ENCODE results near the gene ZBTB22.
"Not testable (repeated sequence)": the region's sequence is repeated elsewhere in the genome, so short reads cannot be mapped to it uniquely, and the experiment has no call there.

ZBTB22 gene

GRCh38 chr6:33317669-33318425 lies at the start of gene ZBTB22:
Gene ZBTB22, minus strand, starts transcription at chr6:33317744. Its CDS starts 828 bp downstream, at chr6:33316916.
- peak; percentile 98 to 99 for DNase-seq

GRCh38 chr6:33367009-33367714 lies 49.6 kb upstream of the ZBTB22 start:
- DNase-seq: no peak

GRCh38 chr6:33365206-33365971 lies 47.8 kb upstream of the ZBTB22 start:
- DNase-seq: not testable (repeated sequence)

GRCh38 chr6:33364475-33365205 lies 47.1 kb upstream of the ZBTB22 start:
- peak in 1 of 2 donors; percentile 22 for DNase-seq

- not testable (repeated sequence) for DNase-seq
These were observed 45.9 kb upstream of the ZBTB22 start for GRCh38 chr6:33363486-33363885.

- no peak for DNase-seq
These were observed 41.8 kb upstream of the ZBTB22 start for GRCh38 chr6:33359331-33359730.

- DNase-seq: not testable (repeated sequence)
These were observed 39.8 kb upstream of the ZBTB22 start for GRCh38 chr6:33357160-33357871.

- no peak for DNase-seq
These were observed 38.8 kb upstream of the ZBTB22 start for GRCh38 chr6:33356295-33356694.

- DNase-seq: not testable (repeated sequence)
These were observed 38.3 kb upstream of the ZBTB22 start for GRCh38 chr6:33355860-33356259.

GRCh38 chr6:33347816-33348215 lies 30.3 kb upstream of the ZBTB22 start:
- DNase-seq: no peak

GRCh38 chr6:33346972-33347371 lies 29.4 kb upstream of the ZBTB22 start:
- DNase-seq: not testable (repeated sequence)

- DNase-seq: peak; percentile 54 to 77
These were observed 27.5 kb upstream of the ZBTB22 start for GRCh38 chr6:33344701-33345697.

GRCh38 chr6:33343953-33344611 lies 26.5 kb upstream of the ZBTB22 start:
- no peak for DNase-seq

GRCh38 chr6:33343606-33343952 lies 26.0 kb upstream of the ZBTB22 start:
- not testable (repeated sequence) for DNase-seq

GRCh38 chr6:33339193-33339592 lies 21.6 kb upstream of the ZBTB22 start:
- peak; percentile 20 to 49 for DNase-seq

- no peak for DNase-seq
These were observed 19.0 kb upstream of the ZBTB22 start for GRCh38 chr6:33336495-33336894.

GRCh38 chr6:33335916-33336315 lies 18.4 kb upstream of the ZBTB22 start:
- DNase-seq: no peak

- peak; percentile 40 to 67 for DNase-seq
These were observed 16.1 kb upstream of the ZBTB22 start for GRCh38 chr6:33333666-33334065.

- no peak for DNase-seq
These were observed 13.2 kb upstream of the ZBTB22 start for GRCh38 chr6:33330736-33331135.

- no peak for DNase-seq
These were observed 11.5 kb upstream of the ZBTB22 start for GRCh38 chr6:33329058-33329457.
